Liver (tissue), 3 donors: ENCODE data around the gene F2RL3.

Experiments
- CTCF ChIP-seq: fragments of 150-350 bp; IDR thresholded peaks from 2 replicates; pipeline ENCODE4 v1.5.1; 2017; ENCODE audit warnings: improper control_type of control experiment, low read depth, low read length; ENCODE audit not compliant: missing input control
- MAX ChIP-seq: IDR thresholded peaks from 2 replicates; pipeline ENCODE4 v1.6.1; 2016; ENCODE audit warnings: antibody characterized with exemption
- RXRA ChIP-seq, 2 donors: IDR thresholded peaks; 2 replicates each; pipeline ENCODE4 v1.6.1; 2017 to 2018; ENCODE audit warnings: antibody characterized with exemption in 2 of 2, mild to moderate bottlenecking in 1 of 2
- SP1 ChIP-seq: IDR thresholded peaks from 2 replicates; pipeline ENCODE4 v1.6.1; 2018; ENCODE audit warnings: antibody characterized with exemption, mild to moderate bottlenecking
- TAF1 ChIP-seq: conservative IDR thresholded peaks from 2 replicates; pipeline ENCODE4 v1.6.1; 2016; ENCODE audit warnings: antibody characterized with exemption, mild to moderate bottlenecking
- donor health status: healthy.
- donor health status: healthy.

GRCh38 chr19:16841391-16841926 lies 47.3 kb upstream of the F2RL3 start:
- TF ChIP-seq CTCF (no peak), SP1 (no peak), RXRA (IDR thresholded peaks at IDR 0.05) (no peak), MAX (no peak), TAF1 (no peak)
